HG03095 (cell line): ENCODE data around the gene ERP44.
"Not testable (repeated sequence)": the region's sequence is repeated elsewhere in the genome, so short reads cannot be mapped to it uniquely, and the experiment has no call there.

Experiments used
- ATAC-seq: cut with Tn5 transposase; IDR thresholded peaks from one replicate; pipeline ENCODE4 v1.9.1; 2021; ENCODE audit warnings: moderate library complexity; ENCODE audit not compliant: unreplicated experiment

ERP44 gene

DNA sequence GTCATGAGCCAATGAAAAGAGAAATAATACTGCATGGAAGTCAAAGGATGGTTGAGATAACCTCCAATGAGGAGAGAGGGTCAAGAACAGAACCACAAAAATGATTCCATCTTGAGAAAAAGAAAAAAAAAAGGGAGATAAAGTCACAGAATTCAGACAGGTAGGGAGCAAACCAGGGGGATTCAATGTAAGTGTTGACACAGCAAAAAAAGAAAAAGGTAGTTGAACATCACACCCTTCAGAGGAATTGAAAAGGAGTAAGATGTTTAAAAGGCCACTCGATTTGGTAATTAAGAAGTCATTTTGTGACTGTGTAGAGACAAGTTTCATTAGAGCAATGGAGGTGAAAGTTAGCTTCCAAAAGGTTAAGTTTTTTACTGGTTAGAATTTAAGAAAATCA is 79.3 kb downstream of the ERP44 start:
- ATAC-seq = no peak

DNA sequence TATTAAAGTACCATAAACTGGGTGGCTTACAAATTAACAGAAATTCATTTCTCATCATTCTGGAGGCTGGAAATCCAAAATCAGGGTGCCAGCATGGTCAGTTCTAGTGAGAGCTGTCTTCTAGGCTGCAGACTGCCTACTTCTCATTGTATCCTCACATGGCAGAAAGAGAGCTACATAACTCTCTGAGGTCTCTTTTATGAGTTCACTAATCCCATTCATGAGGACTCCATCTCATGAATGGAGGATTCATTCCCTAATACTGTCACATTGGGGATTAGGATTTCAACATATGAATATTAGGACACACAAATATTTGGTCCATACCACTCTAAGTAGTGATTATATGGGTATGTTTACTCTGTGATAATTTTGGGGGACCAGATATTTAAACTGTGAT is 84.0 kb downstream of the ERP44 start:
- ATAC-seq = no peak

DNA sequence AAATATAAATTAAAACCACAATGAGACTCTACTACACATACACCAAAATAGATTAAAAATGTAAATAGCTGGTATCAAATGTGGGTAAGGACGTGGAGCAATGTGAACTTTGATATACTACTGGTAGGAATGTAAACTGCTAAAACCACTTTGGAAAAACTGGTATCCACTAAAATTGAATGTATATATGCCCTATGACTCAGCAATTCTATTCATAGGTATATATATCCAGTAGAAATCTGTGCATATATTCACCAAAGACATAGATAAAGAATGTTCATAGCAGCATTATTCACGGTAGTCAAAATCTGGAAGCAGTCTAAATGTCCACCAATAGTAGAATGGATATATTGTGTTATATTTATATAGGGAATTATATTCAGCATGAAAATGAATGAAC is 85.2 kb downstream of the ERP44 start:
- no peak for ATAC-seq

DNA sequence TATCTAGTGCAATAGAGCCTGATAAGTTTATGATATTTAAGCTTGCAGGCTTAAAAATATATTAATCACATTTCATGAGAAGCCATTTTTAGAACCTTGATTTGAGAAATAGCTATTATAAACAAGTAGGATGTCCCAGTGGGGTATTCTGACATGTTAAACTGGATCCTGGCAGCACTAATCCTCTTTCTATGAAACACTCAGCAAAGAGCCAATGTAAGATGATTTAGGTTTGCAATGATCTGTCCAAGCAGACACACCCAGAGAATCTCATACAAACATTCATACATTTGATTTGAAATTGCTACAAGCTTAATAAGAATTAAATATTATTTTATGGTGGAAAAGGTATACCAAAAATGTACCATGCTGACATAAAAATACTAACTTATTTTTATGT is 86.5 kb downstream of the ERP44 start:
- no peak for ATAC-seq

DNA sequence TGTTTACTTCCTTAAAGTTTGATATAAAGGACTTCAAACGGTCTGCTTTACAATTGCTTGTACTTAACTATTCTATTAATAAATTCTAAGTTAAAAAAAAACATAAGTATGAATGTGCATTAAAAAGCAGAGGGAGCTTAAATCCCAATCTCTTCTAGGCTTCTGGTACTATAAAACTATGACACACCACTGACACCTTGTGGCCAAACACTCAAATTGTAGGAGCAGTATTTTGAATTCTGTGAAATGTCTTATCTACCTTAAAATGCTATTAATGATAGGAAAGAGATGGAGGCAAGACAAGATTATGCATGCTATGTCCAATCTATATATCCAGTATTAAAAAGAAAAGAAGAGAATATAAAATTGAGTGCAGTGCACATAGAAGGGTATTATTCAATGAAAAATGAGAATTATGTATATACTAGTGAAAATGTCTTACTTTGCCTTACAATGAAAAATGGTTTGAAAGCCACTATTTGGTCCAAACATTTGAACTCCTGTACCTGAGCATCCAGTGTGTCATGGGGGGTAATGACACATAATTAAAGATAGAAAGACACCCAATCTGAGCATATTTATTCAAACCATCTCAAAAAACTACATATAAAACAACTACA is 87.6 kb downstream of the ERP44 start:
- no peak for ATAC-seq

DNA sequence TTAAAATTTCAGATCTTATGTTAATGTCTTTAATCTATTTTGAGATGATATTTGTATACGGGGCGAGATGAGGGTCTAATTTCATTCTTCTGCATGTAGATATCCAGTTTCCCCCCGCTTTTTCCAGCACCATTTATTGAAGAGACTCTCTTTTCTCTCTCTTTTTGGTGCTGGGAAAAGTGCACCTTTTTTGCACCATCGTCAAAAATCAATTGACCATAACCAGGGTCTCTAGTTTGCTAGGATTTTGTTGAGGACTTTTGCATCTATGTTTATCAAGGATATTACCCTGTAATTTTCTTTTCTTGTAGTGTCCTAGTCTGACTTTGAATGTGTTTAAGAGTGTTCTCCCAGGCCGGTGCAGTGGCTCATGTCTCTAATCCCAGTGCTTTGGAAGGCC is 99.0 kb downstream of the ERP44 start:
- ATAC-seq = no peak

DNA sequence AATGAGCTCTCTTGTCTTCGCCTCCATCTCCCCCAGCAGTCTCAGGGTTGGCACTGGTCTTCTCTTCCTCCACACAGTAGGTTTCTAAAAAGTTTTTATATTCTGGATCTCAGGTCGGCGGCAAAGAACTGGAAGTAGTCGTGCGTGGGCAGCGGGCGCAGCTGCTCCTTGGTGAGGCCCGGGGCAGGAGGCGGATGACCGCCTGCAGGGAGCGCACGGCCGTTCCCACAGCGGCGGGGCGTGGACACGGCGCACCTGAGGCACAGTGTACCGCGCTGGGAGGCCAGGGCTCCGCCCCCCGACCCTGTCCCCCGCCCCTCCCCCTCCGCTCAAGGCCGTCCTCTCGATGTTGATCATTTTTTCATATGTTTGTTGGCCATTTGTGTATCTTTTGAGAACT is 99.9 kb downstream of the ERP44 start:
- no peak for ATAC-seq

DNA sequence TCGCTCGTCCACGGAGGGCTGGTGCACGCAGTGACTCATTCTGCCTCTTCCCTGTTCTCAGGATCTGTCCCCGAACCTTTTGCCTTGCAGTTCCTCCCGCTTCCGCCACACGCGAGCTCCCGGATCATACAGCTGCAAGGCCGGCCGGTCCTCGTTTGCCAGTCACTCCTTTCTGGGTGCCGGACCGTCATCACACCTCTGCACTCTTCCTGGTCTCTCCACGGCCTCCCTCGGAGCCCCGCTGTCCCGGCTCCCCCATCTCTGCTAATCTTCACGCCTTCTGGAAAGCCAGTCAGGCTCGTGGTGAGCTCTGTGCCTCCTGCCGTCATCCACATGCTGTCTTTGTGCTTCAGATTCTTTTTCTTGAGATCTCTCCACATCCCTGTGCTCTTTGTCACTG is 100.5 kb downstream of the ERP44 start:
- no peak for ATAC-seq

DNA sequence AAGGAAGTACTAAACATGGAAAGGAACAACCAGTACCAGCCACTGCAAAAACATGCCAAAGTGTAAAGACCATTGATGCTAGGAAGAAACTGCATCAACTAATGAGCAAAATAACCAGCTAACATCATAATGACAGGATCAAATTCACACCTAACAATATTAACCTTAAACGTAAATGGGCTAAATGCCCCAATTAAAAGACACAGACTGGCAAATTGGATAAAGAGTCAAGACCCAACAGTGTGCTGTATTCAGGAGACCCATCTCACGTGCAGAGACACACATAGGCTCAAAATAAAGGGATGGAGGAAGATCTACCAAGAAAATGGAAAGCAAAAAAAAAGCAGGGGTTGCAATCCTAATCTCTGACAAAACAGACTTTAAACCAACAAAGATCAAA is 108.3 kb downstream of the ERP44 start:
- ATAC-seq = not testable (repeated sequence)

DNA sequence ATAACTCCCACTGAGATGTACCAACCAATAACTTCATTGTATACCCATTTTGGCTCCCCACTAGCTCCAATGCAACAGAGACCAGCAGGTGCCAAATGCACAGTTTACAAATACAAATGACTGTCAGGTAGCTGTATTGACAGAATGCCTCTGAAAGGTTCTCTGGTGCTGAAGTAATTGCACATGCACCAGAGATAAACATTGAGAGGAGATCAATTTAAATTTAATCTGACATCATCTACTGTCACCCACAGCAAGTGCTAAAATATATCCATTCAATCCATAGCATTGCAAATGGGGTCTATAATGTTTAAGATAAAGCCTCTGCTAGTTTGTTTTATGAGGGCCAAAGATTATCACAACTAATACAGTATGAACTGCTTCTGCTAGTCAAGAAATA is 112.2 kb downstream of the ERP44 start:
- ATAC-seq = no peak

DNA sequence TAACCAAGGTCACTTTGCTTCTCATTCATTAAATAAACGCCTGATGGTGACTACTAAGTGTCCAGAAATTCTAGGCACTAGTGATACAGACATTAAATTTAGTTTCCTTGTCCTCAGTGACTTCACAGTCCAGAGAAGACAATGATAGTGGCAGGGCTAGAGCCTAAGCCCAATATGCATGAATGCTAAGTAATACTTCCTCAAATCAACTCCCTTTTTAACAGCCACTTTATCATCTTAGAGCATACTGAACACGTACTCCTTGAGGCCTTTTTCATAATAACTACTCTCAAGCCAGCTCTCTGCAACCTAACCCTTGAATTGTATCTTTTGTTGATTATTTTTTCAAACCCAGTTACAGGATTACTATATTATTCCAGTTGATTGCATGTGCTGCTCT is 118.2 kb downstream of the ERP44 start:
- ATAC-seq = no peak

DNA sequence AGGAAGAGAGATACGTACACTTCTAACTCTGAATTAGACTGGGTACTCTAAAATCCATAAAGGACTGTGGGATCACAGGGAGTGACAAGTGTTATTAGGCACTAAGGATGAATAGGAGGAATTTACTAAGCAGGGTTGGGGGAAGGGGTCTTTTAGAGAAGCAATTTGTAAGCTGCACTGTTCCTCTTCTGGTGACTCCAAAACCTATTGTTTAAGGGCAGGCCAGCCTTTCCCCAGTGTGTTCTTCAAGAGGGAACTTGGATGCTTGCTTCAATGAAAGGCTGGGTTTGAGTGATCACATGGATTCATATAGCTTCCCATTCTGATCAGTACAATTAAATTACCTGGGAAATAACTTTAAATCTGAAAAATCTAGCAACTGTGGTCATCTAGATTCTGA is 120.6 kb downstream of the ERP44 start:
- no peak for ATAC-seq

DNA sequence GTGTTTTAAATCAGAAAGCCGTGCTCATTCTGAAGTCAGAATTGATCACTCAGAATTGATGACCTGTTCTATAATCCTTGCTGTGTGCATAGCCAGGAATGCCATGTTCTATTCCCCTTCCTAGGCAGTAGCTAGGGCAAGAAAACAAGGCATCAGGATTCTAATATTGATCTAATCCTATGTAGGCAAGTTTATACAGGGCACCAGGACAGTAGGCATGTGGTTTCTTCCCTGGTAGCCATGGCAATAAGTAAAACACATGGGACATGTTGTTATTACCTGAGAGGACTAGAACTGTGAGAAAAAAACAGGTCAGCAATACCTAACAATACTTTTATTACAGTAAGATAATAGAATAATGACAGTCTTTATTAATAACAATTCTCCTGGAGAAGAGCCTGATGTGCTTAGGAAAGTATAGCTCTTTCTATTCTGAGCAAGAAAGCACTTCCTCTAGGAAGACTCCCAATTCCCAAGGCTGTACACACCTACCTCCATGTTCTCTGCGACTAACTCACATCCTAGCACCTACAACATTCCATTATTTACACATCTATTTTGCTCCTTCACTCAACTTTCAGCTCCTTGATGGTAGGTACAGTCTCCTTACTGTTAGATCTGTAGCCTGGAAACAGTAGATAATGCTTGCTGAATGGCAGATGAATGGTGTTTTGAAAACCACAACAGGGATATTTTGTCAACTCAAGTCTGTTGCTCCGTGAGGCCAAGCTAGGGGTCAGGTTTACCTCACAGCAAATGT is 121.6 kb downstream of the ERP44 start:
- no peak for ATAC-seq

DNA sequence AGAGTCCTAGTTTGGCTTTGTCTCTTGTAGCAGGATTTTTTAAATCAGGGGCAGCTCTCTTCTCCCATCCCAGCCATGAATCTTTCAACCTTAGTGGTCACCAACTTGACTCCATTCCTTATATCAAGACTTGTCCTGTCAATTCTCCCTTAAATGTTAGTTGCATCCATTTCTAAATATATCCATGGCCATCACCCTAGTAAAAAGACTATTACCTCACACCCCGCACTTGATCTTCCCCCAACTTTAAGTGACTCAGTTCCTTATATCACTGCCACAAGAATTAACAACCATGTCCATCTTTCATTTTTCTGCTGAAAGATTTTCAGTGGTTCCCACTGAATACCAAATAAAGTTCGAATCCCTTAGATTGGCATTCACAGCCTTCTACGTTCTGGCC is 125.3 kb downstream of the ERP44 start:
- ATAC-seq = no peak

DNA sequence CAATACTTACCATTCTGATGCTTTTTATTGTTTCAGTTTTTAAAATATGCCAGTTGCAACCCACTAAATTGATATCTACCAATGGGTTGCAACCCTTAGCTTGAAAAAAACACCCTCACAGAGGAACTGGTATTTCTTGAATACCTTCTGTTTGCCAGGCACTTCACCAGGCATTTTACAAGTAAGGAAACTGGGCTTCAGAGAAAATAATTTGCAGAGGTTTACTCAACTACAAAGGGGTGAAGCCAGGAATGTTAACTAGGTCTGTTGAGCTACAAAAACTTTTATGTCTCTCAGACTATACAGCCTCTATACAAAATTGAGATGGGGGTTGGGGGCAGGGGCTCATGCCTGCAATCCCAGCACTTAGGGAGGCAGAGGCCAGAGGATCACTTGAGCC is 127.4 kb downstream of the ERP44 start:
- no peak for ATAC-seq

DNA sequence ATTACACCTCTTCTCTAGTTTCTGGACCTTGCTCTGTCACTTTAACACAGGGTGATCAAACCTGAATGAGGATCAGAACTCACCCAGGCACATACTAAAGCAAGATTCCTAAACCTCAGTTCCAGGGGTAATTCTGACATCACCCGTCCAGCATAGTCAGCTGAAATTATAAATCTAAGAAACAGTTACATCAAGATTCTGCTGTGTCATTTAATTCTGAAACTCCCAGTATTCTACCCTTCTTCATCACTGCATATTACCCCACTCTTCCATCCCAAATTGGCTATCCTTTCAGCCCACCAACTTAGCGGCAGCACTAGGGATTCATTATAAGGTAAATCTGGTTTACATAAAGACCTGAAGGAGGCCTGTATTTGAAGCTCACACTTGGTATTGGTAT is 128.3 kb downstream of the ERP44 start:
- ATAC-seq = no peak

DNA sequence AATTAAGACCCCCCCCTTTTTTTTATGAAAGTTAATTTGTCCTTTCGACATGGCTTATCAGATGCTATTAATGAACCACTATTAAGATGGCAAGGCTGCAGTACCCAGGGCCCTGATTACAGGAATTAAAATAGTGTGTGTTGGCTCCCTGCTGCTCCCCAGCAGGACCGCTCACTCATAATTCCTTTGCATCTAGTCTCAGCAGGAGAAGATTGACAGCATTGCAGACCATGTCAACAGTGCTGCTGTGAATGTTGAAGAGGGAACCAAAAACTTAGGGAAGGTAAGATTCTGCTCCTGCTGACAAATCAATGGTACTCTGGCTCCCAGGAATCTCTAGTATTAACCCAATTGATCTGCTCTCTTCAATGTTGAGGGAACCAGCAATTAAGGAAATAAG is 131.3 kb downstream of the ERP44 start:
- ATAC-seq = no peak

DNA sequence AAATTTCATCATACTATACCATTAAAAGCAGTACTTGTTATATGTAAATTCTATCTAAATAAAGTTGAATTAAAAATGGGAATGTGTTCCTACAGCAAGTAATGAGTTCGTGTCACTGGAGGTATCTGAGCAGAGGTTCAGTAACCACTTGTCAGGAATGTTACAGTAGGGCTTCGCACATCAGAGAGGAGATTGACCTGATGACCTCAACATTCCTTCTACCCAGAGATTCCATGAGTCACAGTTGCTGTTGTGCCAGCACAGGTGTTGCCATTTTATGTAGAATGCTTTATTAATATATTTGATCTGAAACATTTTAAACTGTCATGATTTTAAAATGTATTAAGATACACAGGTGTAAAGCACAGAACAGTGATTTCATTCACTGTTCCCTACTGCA is 132.1 kb downstream of the ERP44 start:
- no peak for ATAC-seq

DNA sequence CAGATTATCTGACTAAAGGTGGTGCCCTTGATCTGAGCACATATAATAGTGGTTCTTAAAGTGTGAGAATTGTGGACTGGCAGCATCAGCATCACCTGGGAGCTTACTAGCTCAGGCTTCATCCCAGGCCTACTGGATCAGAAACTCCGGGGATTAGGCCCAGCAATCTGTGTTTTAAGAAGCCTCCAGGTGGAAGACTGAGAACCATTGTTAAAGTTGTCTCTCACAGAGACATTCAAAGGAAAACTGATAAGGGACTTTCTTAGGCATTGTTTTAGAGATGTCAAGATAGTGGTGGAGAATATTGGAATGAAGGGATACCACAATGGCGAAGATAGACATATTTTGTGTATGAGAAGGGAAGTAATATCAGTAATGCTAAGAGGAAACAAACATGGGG is 132.8 kb downstream of the ERP44 start:
- ATAC-seq = no peak

DNA sequence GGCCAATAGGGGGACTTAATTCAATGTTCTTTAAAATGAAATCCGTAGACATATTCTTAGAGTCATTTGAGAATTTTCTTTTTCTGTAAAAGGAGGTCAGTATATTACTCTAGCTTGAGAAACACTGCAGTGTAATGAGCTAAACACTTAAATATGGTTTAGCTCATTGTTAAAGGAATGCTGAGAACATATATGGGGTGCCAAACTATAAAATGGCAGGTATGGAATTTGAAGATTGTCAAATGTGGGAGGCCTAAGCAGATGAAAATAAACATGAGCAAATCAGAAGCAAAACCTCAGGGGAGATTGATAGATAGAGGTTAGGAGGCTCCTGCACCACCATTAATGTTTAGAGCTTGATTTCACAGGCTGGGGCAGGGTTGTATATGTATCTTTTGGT is 134.5 kb downstream of the ERP44 start:
- no peak for ATAC-seq

DNA sequence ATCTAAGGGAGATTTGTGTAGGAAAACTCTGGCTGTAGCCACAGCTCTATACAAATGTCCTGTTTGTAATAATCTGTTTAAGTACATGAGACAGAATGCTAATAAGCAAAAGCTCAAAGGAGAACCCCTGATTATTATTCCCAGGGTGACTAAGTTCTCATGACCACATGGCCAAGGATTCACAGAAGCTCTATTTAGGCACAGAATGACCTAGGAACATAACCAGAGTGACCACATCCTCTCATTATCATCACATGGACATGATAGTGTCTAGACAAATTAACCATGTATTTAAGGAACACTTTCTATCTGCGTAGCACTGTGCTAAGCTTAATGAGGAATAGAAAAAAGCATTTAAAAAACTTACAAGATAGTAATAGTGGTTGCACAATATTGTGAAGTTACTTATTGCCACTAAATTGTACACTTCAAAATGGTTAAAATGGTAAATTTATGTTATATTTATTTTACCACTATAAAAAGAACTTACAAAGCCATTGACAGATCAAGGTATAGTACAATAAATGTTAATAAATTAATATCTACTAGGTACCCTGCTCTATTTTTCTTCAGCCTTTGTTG is 136.0 kb downstream of the ERP44 start:
- ATAC-seq = no peak

DNA sequence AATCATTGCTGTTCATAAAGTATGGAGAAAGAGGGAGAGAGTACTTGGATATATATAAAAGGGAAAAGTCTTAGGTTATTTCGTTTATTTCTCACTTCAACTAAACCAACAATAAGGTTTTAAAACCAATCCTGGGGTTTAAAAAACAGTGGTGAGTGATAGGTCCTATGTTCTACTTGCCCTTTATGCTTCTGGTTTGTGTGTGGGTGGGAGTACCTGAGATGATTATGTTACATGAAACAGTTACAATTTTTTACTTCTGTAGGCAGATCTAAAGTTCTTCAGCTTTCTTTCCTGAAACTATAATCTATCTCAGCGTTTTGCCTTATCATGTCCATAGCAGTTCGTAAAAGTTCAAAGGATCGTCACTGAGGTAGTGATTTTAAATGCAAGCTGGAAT is 143.2 kb downstream of the ERP44 start:
- ATAC-seq = no peak

DNA sequence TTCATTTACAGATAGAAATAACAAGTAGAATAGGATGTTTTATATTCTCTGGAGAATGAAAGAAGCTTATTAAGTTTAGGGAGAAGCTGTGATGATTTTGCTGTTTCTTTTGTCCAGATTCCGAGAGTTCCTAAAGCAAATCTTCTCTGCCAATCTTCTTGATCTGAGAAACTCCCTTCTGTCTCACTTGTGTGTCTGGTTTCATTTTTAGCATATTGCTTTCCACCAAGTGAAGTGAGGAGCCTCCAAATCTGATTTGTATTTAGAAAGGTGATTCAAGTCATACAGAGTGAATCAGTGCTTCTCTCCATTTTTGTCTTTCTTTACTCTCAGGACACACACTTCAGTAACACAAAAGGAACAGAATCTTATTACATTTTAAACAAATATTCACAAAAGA is 144.0 kb downstream of the ERP44 start:
- no peak for ATAC-seq
